Right lobe of liver (tissue), 6 donors: Measurements from ENCODE around the gene ARMC3. TPM values are rescaled to one million over a fixed set of nuclear protein-coding genes. Genes with fewer than 3 reads are reported as not detected.
A peak's percentile ranks its signal among the peaks of the same experiment; 100 is the strongest.
"Not testable (repeated sequence)": the region's sequence is repeated elsewhere in the genome, so short reads cannot be mapped to it uniquely, and the experiment has no call there.

ENCODE experiments used
- ATAC-seq, 4 donors: fragments of 200-7000 bp; cut with Tn5 transposase; one replicate each; pipeline ENCODE4 v1.9.1; 2020; ENCODE audit warnings: mild to moderate bottlenecking in 4 of 4, moderate library complexity in 4 of 4
- DNase-seq, 3 donors: peaks; one replicate each; pipeline ENCODE4 v3.0.0-alpha.2; 2020
- H3K27ac ChIP-seq, 3 donors: fragments of 200-600 bp; one replicate each; pipeline ENCODE4 v1.8.0; 2022
- H3K27me3 ChIP-seq, 2 donors: fragments of 200-600 bp; one replicate each; pipeline ENCODE4 v1.8.0; 2022
- H3K36me3 ChIP-seq, 4 donors: fragments of 200-600 bp; sonication (generic) in 1 of 4; one replicate each; pipeline versions ENCODE4 v1.5.1 to v1.8.0; 2017 to 2022; ENCODE audit warnings: control low read depth in 1 of 4
- H3K4me1 ChIP-seq, 4 donors: fragments of 200-600 bp; sonication (generic) in 1 of 4; one replicate each; pipeline versions ENCODE4 v1.5.1 to v1.8.0; 2017 to 2022; ENCODE audit warnings: control low read depth in 1 of 4
- H3K4me3 ChIP-seq, 3 donors: fragments of 200-600 bp; one replicate each; pipeline ENCODE4 v1.8.0; 2022
- H3K9me3 ChIP-seq, 4 donors: fragments of 200-600 bp; sonication (generic) in 1 of 4; one replicate each; pipeline versions ENCODE4 v1.5.1 to v1.8.0; 2017 to 2022; ENCODE audit warnings: control low read depth in 1 of 4
- CTCF ChIP-seq, 4 donors: fragments of 200-600 bp in 3 of 4; fragments of 450-650 bp in 1 of 4; IDR thresholded peaks; one replicate each; pipeline versions ENCODE4 v1.5.1 to v1.8.0; 2016 to 2022; ENCODE audit warnings: antibody characterized with exemption in 4 of 4, mild to moderate bottlenecking in 2 of 4
- POLR2A ChIP-seq: fragments of 450-650 bp; IDR thresholded peaks from one replicate; pipeline ENCODE4 v1.6.1; 2017; ENCODE audit warnings: antibody characterized with exemption, mild to moderate bottlenecking
- whole genome bisulfite sequencing: methylation state at CpG from one replicate; pipeline ENCODE4 v1.1.6; 2018; ENCODE audit warnings: low coverage, low lambda C conversion rate; ENCODE audit not compliant: insufficient coverage; ENCODE audit errors: missing lambda C conversion rate; 5-methylcytosine and 5-hydroxymethylcytosine counted together
- intact Hi-C, 2 donors: fragments of 100-400 bp; cut with DNase I; formaldehyde crosslinking; loops; one replicate each; pipeline versions ENCODE4 v1.11.2 to v1.14.1; 2022
- total RNA-seq, 6 experiments: library from RNA; depleted of rRNA in 2 of 6; stranded (reverse); fragments of >200 nt in 2 of 6; fragmentation: NEBNext Ultra II Directional in 3 of 6; extraction: Animal tissue kit (Norgen Biotek cat#: 25700) in 3 of 6; gene quantifications; one replicate each; pipeline versions ENCODE4 v1.1.0 to v1.2.4, GENCODE V29; 2016 to 2023
- donor health status: DM: no; HTN: yes; CAD: no.
- donor health status: DM: no; HTN: no; CAD: no.
- donor health status: DM: no; HTN: no; CAD: no.
- donor health status: DM: no; HTN: yes; CAD: no.
- donor health status: DM: no; HTN: yes; CAD: no.

The ARMC3 gene
- total RNA-seq, 6 experiments from 2014 or later: not detected

DNA sequence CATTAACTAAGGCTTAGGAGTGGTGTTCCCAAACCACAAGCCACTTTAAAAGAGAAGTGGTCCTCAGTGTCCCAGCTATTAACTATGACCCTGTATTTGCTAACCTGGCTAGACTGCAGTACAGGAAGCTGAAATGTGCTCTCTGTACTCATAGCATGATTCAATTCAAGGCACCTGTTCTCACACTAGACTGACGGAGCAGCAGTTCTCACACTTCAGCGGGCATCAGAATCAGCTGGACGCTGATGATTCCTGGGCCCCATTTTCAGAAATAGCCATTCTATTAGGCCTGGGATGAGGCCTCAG, 143.0 kb downstream of the ARMC3 start:
- WGBS: 81% methylated on average over 3 of the region's 3 CpGs

GRCh38 chr10:23072593-23072992, 144.7 kb downstream of the ARMC3 start:
- H3K4me3 ChIP-seq, H3K4me1 ChIP-seq, H3K36me3 ChIP-seq, intact Hi-C loops, H3K9me3 ChIP-seq, H3K27me3 ChIP-seq: not testable (repeated sequence)
- ATAC-seq (peak; percentile 65 to 75 (median 72)), DNase-seq (peak in 2 of 3 donors; percentile 57 to 74)
- peak overlapping the region in 1 of 3 donors; percentile 14 for H3K27ac ChIP-seq
- 24% methylated on average over 3 of the region's 3 CpGs for WGBS

More for the DNA sequence above, 143.0 kb downstream of the ARMC3 start:
- Histone ChIP-seq H3K4me1 (peaks cover 0 to 3% (median under 1%) of the 10 kb centered on the region in 4 donors), H3K9me3 (no peaks in the 10 kb centered on the region), H3K27me3 (no peaks in the 10 kb centered on the region), H3K27ac (no peak overlapping the region), H3K4me3 (no peak overlapping the region), H3K36me3 (no peaks in the 10 kb centered on the region)
- TF ChIP-seq CTCF (IDR thresholded peaks at IDR 0.05) (no peak), POLR2A (no peak)
- intact Hi-C loops: no loop called here
- ATAC-seq (no peak), DNase-seq (no peak)

DNA sequence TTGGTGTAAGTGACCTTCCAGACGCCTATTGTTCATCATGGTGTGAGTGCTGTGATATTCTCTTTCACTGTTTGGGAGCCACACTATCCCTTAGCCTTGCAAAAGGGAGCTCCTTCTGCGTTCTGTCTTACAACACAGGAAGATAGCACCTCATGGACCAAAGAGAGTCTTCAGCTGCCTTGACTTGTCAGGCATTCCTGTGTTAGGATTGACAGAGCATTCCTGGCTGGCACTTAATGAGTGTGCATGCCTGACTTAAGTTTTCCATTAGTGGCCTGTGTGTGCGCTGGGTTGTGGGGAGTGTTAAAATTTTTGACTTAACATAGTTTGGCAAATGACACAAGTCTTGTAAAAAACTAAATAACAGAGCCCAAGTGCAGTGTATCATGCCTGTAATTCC, 145.7 kb downstream of the ARMC3 start:
- DNase-seq (no peak), ATAC-seq (no peak)
- no peak for TF ChIP-seq CTCF (IDR thresholded peaks at IDR 0.05)
- TF ChIP-seq POLR2A: no peak
- Histone ChIP-seq H3K36me3 (no peaks in the 10 kb centered on the region), H3K4me1 (peaks cover 0 to 3% (median 0%) of the 10 kb centered on the region in 4 donors), H3K27me3 (peaks cover 0 to 3% of the 10 kb centered on the region in 2 donors), H3K4me3 (no peak overlapping the region), H3K27ac (no peak overlapping the region), H3K9me3 (no peaks in the 10 kb centered on the region)
- 100% methylated on average over 1 of the region's 3 CpGs for WGBS
- intact Hi-C loops: no loop called here

DNA sequence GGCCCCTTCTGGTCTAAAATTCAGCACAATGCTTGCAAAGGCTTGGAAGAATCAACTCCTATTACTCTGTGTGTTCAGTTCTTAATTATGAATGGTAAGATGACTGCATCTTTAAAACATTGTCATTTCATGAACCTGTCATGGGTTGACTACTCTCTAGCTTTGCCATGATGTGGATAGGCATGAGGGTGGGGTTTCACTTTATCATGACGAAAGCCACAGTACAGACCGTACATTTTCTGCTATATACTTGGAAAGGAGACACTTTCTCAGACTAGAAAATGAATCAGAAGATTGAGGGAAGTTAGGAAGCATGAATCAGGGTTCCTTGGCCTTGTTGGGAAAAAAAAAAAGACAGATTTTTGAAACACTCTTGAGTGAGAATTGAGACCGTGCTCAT, 147.8 kb downstream of the ARMC3 start:
- peaks cover 0 to 3% (median 0%) of the 10 kb centered on the region in 4 donors for H3K4me1 ChIP-seq
- intact Hi-C loops: no loop called here
- no peak for ATAC-seq

GRCh38 chr10:23078114-23078513, 150.3 kb downstream of the ARMC3 start:
- WGBS: 79% methylated on average over 2 of the region's 2 CpGs
- Histone ChIP-seq H3K9me3 (no peaks in the 10 kb centered on the region), H3K27ac (no peak overlapping the region), H3K36me3 (no peaks in the 10 kb centered on the region), H3K4me1 (no peaks in the 10 kb centered on the region), H3K4me3 (no peak overlapping the region), H3K27me3 (peaks cover 0 to 3% of the 10 kb centered on the region in 2 donors)
- ATAC-seq (no peak), DNase-seq (no peak)
- intact Hi-C loops: no loop called here
- TF ChIP-seq CTCF (IDR thresholded peaks at IDR 0.05) (no peak), POLR2A (no peak)

More for the DNA sequence above, 147.8 kb downstream of the ARMC3 start:
- TF ChIP-seq POLR2A: no peak
- TF ChIP-seq CTCF (IDR thresholded peaks at IDR 0.05): no peak
- no peaks in the 10 kb centered on the region for H3K9me3 ChIP-seq
- 74% methylated on average over 3 of the region's 3 CpGs for WGBS
- H3K27me3 ChIP-seq: peaks cover 0 to 3% of the 10 kb centered on the region in 2 donors
- H3K36me3 ChIP-seq: no peaks in the 10 kb centered on the region
- no peak overlapping the region for H3K4me3 ChIP-seq
- no peak overlapping the region for H3K27ac ChIP-seq
- no peak for DNase-seq
